Activated T-cell treated with anti-CD3 and anti-CD28 coated beads, Interleukin-2, amount 50 U/mL, for 72 hours (primary cell): Measurements from ENCODE around the gene ASXL1. TPM values are rescaled to one million over a fixed set of nuclear protein-coding genes. Genes with fewer than 3 reads are reported as not detected.

Experiments used
- ATAC-seq, 2 donors: fragments of 150-1000 bp; cut with Tn5 transposase; replicated peaks in 1 of 2; 2 replicates each; pipeline ENCODE4 v1.10.0; 2021; ENCODE audit warnings: moderate library complexity in 2 of 2, mild to moderate bottlenecking in 1 of 2
- DNase-seq, 2 donors: peaks; one replicate each; pipeline ENCODE4 v3.0.0; 2021 to 2022; ENCODE audit warnings: mixed read lengths in 1 of 2
- H3K27ac Mint-ChIP-seq: one replicate; pipeline ENCODE4 v1.8.0; 2022; ENCODE audit warnings: mild to moderate bottlenecking, moderate library complexity, mixed read lengths
- H3K27me3 Mint-ChIP-seq: one replicate; pipeline ENCODE4 v1.8.0; 2022; ENCODE audit warnings: low read depth, mixed read lengths
- H3K36me3 Mint-ChIP-seq, 2 donors: one replicate each; pipeline ENCODE4 v1.8.0; 2022; ENCODE audit warnings: mixed read lengths in 2 of 2, mild to moderate bottlenecking in 1 of 2; ENCODE audit not compliant: insufficient read depth in 2 of 2
- H3K4me1 Mint-ChIP-seq: one replicate; pipeline ENCODE4 v1.8.0; 2022; ENCODE audit warnings: low read depth, mixed read lengths
- H3K4me3 Mint-ChIP-seq, 2 donors: one replicate each; pipeline ENCODE4 v1.8.0; 2022; ENCODE audit warnings: mild to moderate bottlenecking in 2 of 2, mixed read lengths in 2 of 2, moderate library complexity in 2 of 2
- H3K9me3 Mint-ChIP-seq, 2 donors: one replicate each; pipeline ENCODE4 v1.8.0; 2022; ENCODE audit warnings: mixed read lengths in 2 of 2
- total RNA-seq, 2 donors: library from RNA; stranded (reverse); gene quantifications; one replicate each; pipeline ENCODE4 v1.2.3, GENCODE V29; 2022

Gene ASXL1
- total RNA-seq, 2 donors from 2014 or later = 158 to 168 TPM

- Mint-ChIP-seq H3K27ac (no peak overlapping the region), H3K36me3 (peaks cover 17 to 39% of the 10 kb centered on the region in 2 donors)
Observed at GRCh38 chr20:32435449-32436107, 77.4 kb downstream of the ASXL1 start.

GRCh38 chr20:32436142-32436861 is 78.2 kb downstream of the ASXL1 start:
- DNase-seq = no peak

More at GRCh38 chr20:32435449-32436107, 77.4 kb downstream of the ASXL1 start:
- no peak for ATAC-seq
- no peaks in the 10 kb centered on the region for H3K27me3 Mint-ChIP-seq
- peaks cover 20% of the 10 kb centered on the region for H3K4me1 Mint-ChIP-seq
- H3K9me3 Mint-ChIP-seq = no peaks in the 10 kb centered on the region
- no peak for DNase-seq
- H3K4me3 Mint-ChIP-seq = no peak overlapping the region

GRCh38 chr20:32436968-32437367 is 78.8 kb downstream of the ASXL1 start:
- no peaks in the 10 kb centered on the region for H3K27me3 Mint-ChIP-seq
- H3K27ac Mint-ChIP-seq = no peak overlapping the region
- H3K4me3 Mint-ChIP-seq = no peak overlapping the region
- H3K9me3 Mint-ChIP-seq = no peaks in the 10 kb centered on the region
- ATAC-seq (no peak), DNase-seq (no peak)
- peaks cover 17 to 33% of the 10 kb centered on the region in 2 donors for H3K36me3 Mint-ChIP-seq
- peaks cover 24% of the 10 kb centered on the region for H3K4me1 Mint-ChIP-seq

More at GRCh38 chr20:32436142-32436861, 78.2 kb downstream of the ASXL1 start:
- Mint-ChIP-seq H3K36me3 (peaks cover 17 to 39% of the 10 kb centered on the region in 2 donors), H3K9me3 (no peaks in the 10 kb centered on the region), H3K27ac (no peak overlapping the region), H3K4me1 (peaks cover 22% of the 10 kb centered on the region), H3K27me3 (no peaks in the 10 kb centered on the region), H3K4me3 (no peak overlapping the region)
- no peak for ATAC-seq

GRCh38 chr20:32437391-32438074 is 79.4 kb downstream of the ASXL1 start:
- H3K4me1 Mint-ChIP-seq = peaks cover 24% of the 10 kb centered on the region
- peak in 1 of 2 donors; percentile 27 for ATAC-seq
- DNase-seq = peak; percentile 30 to 37
- no peaks in the 10 kb centered on the region for H3K9me3 Mint-ChIP-seq
- no peaks in the 10 kb centered on the region for H3K27me3 Mint-ChIP-seq
- H3K27ac Mint-ChIP-seq = no peak overlapping the region
- peaks cover 18 to 30% of the 10 kb centered on the region in 2 donors for H3K36me3 Mint-ChIP-seq
- no peak overlapping the region for H3K4me3 Mint-ChIP-seq

- H3K4me3 Mint-ChIP-seq = peak overlapping the region in 1 of 2 donors; percentile 25
- peaks cover 24% of the 10 kb centered on the region for H3K4me1 Mint-ChIP-seq
- DNase-seq (no peak), ATAC-seq (no peak)
- H3K27ac Mint-ChIP-seq = no peak overlapping the region
- no peaks in the 10 kb centered on the region for H3K27me3 Mint-ChIP-seq
- peaks cover 15 to 22% of the 10 kb centered on the region in 2 donors for H3K36me3 Mint-ChIP-seq
- no peaks in the 10 kb centered on the region for H3K9me3 Mint-ChIP-seq
Observed at GRCh38 chr20:32438331-32438858, 80.3 kb downstream of the ASXL1 start.

GRCh38 chr20:32439132-32439829 is 81.2 kb downstream of the ASXL1 start:
- Mint-ChIP-seq H3K4me1 (peaks cover 24% of the 10 kb centered on the region), H3K4me3 (peak overlapping the region in 1 of 2 donors; percentile 25), H3K27ac (peak overlapping the region; percentile 84), H3K36me3 (peaks cover 15% of the 10 kb centered on the region in 2 donors), H3K27me3 (no peaks in the 10 kb centered on the region), H3K9me3 (no peaks in the 10 kb centered on the region)
- ATAC-seq (peak; percentile 76 to 77), DNase-seq (peak; percentile 29 to 48)

GRCh38 chr20:32440069-32440757 is 82.1 kb downstream of the ASXL1 start:
- no peak overlapping the region for H3K27ac Mint-ChIP-seq
- peaks cover 24% of the 10 kb centered on the region for H3K4me1 Mint-ChIP-seq
- no peaks in the 10 kb centered on the region for H3K27me3 Mint-ChIP-seq
- no peak for DNase-seq
- peaks cover 13 to 15% of the 10 kb centered on the region in 2 donors for H3K36me3 Mint-ChIP-seq
- H3K9me3 Mint-ChIP-seq = no peaks in the 10 kb centered on the region
- no peak overlapping the region for H3K4me3 Mint-ChIP-seq
- ATAC-seq = no peak

GRCh38 chr20:32440758-32441078 is 82.6 kb downstream of the ASXL1 start:
- H3K4me1 Mint-ChIP-seq = peaks cover 24% of the 10 kb centered on the region
- H3K27me3 Mint-ChIP-seq = no peaks in the 10 kb centered on the region
- H3K4me3 Mint-ChIP-seq = no peak overlapping the region
- ATAC-seq (no peak), DNase-seq (no peak)
- H3K9me3 Mint-ChIP-seq = no peaks in the 10 kb centered on the region
- H3K36me3 Mint-ChIP-seq = peaks cover 13 to 19% of the 10 kb centered on the region in 2 donors
- H3K27ac Mint-ChIP-seq = no peak overlapping the region

GRCh38 chr20:32441638-32442037 is 83.5 kb downstream of the ASXL1 start:
- H3K36me3 Mint-ChIP-seq = peaks cover 13 to 14% of the 10 kb centered on the region in 2 donors
- H3K27me3 Mint-ChIP-seq = no peaks in the 10 kb centered on the region
- ATAC-seq (no peak), DNase-seq (no peak)
- peaks cover 24% of the 10 kb centered on the region for H3K4me1 Mint-ChIP-seq
- no peaks in the 10 kb centered on the region for H3K9me3 Mint-ChIP-seq
- no peak overlapping the region for H3K4me3 Mint-ChIP-seq
- H3K27ac Mint-ChIP-seq = peak overlapping the region; percentile 13

- peaks cover 10 to 12% of the 10 kb centered on the region in 2 donors for H3K36me3 Mint-ChIP-seq
- H3K9me3 Mint-ChIP-seq = no peaks in the 10 kb centered on the region
- H3K27ac Mint-ChIP-seq = peak overlapping the region; percentile 94
- ATAC-seq = no peak
- DNase-seq = no peak
- no peaks in the 10 kb centered on the region for H3K27me3 Mint-ChIP-seq
- no peak overlapping the region for H3K4me3 Mint-ChIP-seq
- peaks cover 23% of the 10 kb centered on the region for H3K4me1 Mint-ChIP-seq
Observed at GRCh38 chr20:32442630-32443373, 84.7 kb downstream of the ASXL1 start.

GRCh38 chr20:32443386-32443974 is 85.3 kb downstream of the ASXL1 start:
- Mint-ChIP-seq H3K4me3 (no peak overlapping the region), H3K27me3 (no peaks in the 10 kb centered on the region), H3K9me3 (no peaks in the 10 kb centered on the region), H3K4me1 (peaks cover 18% of the 10 kb centered on the region), H3K27ac (peak overlapping the region; percentile 69), H3K36me3 (peaks cover 8 to 10% of the 10 kb centered on the region in 2 donors)
- no peak for ATAC-seq
- DNase-seq = no peak
